Thyroid gland (tissue), 4 donors: ENCODE results near the gene TACR2.

ENCODE experiments used
- CTCF ChIP-seq, 6 experiments: fragments of 200-600 bp in 3 of 6; fragments of 450-650 bp in 3 of 6; sonication (generic) in 3 of 6; IDR thresholded peaks; one replicate each; pipeline ENCODE4 v1.5.1; 2016 to 2019; ENCODE audit warnings: antibody characterized with exemption in 6 of 6, mild to moderate bottlenecking in 2 of 6, inconsistent platforms in 1 of 6, moderate library complexity in 1 of 6
- POLR2A ChIP-seq, 2 donors: fragments of 450-650 bp; IDR thresholded peaks; one replicate each; pipeline ENCODE4 v1.6.1; 2017; ENCODE audit warnings: antibody characterized with exemption in 2 of 2, mild to moderate bottlenecking in 2 of 2, moderate library complexity in 1 of 2

GRCh38 chr10:69439350-69439739, 22.6 kb upstream of the TACR2 start:
- TF ChIP-seq CTCF (IDR thresholded peaks at IDR 0.05) = no peak
- TF ChIP-seq POLR2A (IDR thresholded peaks at IDR 0.05) = no peak
